ENCODE data around the gene PLEKHG3. TPM values are rescaled to one million over a fixed set of nuclear protein-coding genes. Genes with fewer than 3 reads are reported as not detected.

PLEKHG3 gene
- total and polyA plus RNA-seq, 2 of the 4 experiments (the other 2 are of a cell fraction): 8.2 to 8.4 TPM

DNA sequence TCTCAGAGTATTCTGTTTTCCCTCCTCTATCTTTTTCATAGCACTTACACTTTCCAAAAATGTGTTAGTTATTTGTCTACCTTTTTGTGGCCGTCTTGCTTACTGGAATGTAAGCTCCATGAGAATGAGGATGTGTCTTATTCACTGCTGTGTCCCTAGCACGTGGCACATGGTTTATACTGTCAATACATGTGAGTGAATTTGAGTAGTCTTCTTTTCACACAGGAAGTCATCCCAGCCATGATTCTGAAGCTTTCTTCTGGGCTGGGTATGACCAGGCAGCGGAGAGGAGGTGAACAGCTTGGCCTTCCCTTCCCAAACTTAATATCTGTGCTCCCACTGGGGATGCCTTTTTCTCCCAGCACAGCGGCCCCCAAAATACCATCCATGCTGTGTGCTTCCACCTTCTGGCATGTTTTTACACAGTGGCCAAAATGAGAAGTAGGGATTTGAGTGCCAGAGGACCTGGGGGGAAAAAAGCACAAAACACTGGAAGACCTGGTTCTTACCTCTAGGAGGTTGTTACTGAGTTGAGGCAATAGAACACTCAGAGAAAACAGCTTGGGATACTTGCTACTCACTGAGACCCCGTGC lies 10.3 kb downstream of the PLEKHG3 start:
- Histone ChIP-seq H3K4me2 (ENCODE audit: low read depth, low read length) (no peak overlapping the region), H4K91ac (ENCODE audit: insufficient read depth, low read depth, low read length) (no peak overlapping the region), H3K18ac (ENCODE audit: low read depth, low read length) (no peak overlapping the region), H2BK15ac (ENCODE audit: low read depth, low read length) (no peak overlapping the region), H3K14ac (replicated peaks; ENCODE audit: low read depth, low read length) (no peak overlapping the region), H2AK5ac (ENCODE audit: low read depth, low read length) (no peak overlapping the region), H3K36me3 (ENCODE audit: control insufficient read depth, insufficient read depth, low read length) (no peaks in the 10 kb centered on the region), H2BK20ac (ENCODE audit: low read depth, low read length) (no peak overlapping the region), H3K4me1 (ENCODE audit: control insufficient read depth, insufficient read depth, low read length) (peaks cover under 1% of the 10 kb centered on the region; the same call in 1 of the 2 replicates), H3K9me3 (ENCODE audit: control insufficient read depth, insufficient read depth, low read length) (peaks cover 7% of the 10 kb centered on the region), H2BK120ac (ENCODE audit: low read depth, low read length) (no peak overlapping the region), H4K20me1 (ENCODE audit: insufficient read depth, low read length) (no peaks in the 10 kb centered on the region; the same call in 1 of the 2 replicates), H4K5ac (ENCODE audit: low read depth, low read length) (no peak overlapping the region), H2BK5ac (ENCODE audit: low read depth, low read length, poor library complexity, severe bottlenecking) (no peak overlapping the region), H3K56ac (ENCODE audit: extremely low read depth, insufficient read depth, low read length) (no peak overlapping the region), H4K8ac (ENCODE audit: low read depth in 2 of 2, low read length in 2 of 2) (no peak overlapping the region), H3K4ac (ENCODE audit: low read depth, low read length) (no peak overlapping the region), H3K23ac (ENCODE audit: low read depth, low read length) (no peak overlapping the region), H2AFZ (replicated peaks; ENCODE audit: low read length, poor library complexity) (no peak overlapping the region), H3K9ac (ENCODE audit: low read depth, low read length) (no peak overlapping the region), H3K27me3 (ENCODE audit: control insufficient read depth, insufficient read depth, low read length) (no peaks in the 10 kb centered on the region), H3K27ac (ENCODE audit: insufficient read depth, low read length) (no peak overlapping the region), H2AK9ac (replicated peaks; ENCODE audit: low read depth, low read length, poor library complexity) (peak overlapping the region; percentile 20), H3K4me3 (ENCODE audit: insufficient read depth, low read depth, low read length) (no peak overlapping the region), H3K79me1 (ENCODE audit: low read depth in 1 of 2, low read length in 2 of 2) (peaks cover 9 to 13% of the 10 kb centered on the region in 2 experiments), H3K9me1 (ENCODE audit: insufficient read depth, low read length) (peaks cover 9% of the 10 kb centered on the region)
- no TSS peak for BruUV-seq (replicated peaks)
- in situ Hi-C loops (cut with MboI; ENCODE audit: low sequenced_read_pairs): no loop called here
- POLR2A ChIA-PET (ENCODE audit: unreplicated experiment): interaction anchor here (0.6 kb wide), 1 partner anchor 31 kb away, joined by 3 read pairs; no protein-coding TSS in a partner anchor
- 100% methylated on average over 1 of the region's 5 CpGs; no CpG with 5 or more reads in 1 of the 2 experiments for WGBS, 2 experiments (ENCODE audit: extremely low coverage in 2 of 2, insufficient read length in 1 of 2)
- intact Hi-C loops (cut with micrococcal nuclease): no loop called here
- CTCF ChIA-PET: interaction anchor here (0.5 kb wide), 1 partner anchor 177 kb away, joined by 3 read pairs; no protein-coding TSS in a partner anchor
- dilution Hi-C loops (cut with HindIII; ENCODE audit: low sequenced_read_pairs, unreplicated experiment): no loop called here
- no peak for DNase-seq
- no peak for ATAC-seq (ENCODE audit: low read depth)
- TF ChIP-seq BHLHE40 (IDR thresholded peaks at IDR 0.05; ENCODE audit: low read depth, low read length): no peak
- no peak for TF ChIP-seq CHD1 (IDR thresholded peaks at IDR 0.05; ENCODE audit: low read depth, low read length)
- no peak for TF ChIP-seq ELK1 (IDR thresholded peaks at IDR 0.05; ENCODE audit: borderline replicate concordance, low read depth, low read length)
- TF ChIP-seq, protein P1, sequence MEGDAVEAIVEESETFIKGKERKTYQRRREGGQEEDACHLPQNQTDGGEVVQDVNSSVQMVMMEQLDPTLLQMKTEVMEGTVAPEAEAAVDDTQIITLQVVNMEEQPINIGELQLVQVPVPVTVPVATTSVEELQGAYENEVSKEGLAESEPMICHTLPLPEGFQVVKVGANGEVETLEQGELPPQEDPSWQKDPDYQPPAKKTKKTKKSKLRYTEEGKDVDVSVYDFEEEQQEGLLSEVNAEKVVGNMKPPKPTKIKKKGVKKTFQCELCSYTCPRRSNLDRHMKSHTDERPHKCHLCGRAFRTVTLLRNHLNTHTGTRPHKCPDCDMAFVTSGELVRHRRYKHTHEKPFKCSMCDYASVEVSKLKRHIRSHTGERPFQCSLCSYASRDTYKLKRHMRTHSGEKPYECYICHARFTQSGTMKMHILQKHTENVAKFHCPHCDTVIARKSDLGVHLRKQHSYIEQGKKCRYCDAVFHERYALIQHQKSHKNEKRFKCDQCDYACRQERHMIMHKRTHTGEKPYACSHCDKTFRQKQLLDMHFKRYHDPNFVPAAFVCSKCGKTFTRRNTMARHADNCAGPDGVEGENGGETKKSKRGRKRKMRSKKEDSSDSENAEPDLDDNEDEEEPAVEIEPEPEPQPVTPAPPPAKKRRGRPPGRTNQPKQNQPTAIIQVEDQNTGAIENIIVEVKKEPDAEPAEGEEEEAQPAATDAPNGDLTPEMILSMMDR (conservative IDR thresholded peaks at IDR 0.05; ENCODE audit: low read depth, low read length): no peak
- TF ChIP-seq CEBPB (IDR thresholded peaks at IDR 0.05; ENCODE audit: low read depth, low read length): no peak
- TF ChIP-seq, protein P2, sequence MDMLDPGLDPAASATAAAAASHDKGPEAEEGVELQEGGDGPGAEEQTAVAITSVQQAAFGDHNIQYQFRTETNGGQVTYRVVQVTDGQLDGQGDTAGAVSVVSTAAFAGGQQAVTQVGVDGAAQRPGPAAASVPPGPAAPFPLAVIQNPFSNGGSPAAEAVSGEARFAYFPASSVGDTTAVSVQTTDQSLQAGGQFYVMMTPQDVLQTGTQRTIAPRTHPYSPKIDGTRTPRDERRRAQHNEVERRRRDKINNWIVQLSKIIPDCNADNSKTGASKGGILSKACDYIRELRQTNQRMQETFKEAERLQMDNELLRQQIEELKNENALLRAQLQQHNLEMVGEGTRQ (IDR thresholded peaks at IDR 0.05; ENCODE audit: low read depth, low read length): no peak
- no peak for TF ChIP-seq MAFK (IDR thresholded peaks at IDR 0.05; ENCODE audit: low read depth, low read length)
- TF ChIP-seq NFE2L2 (IDR thresholded peaks at IDR 0.05; ENCODE audit: low read depth, low read length): no peak
- no peak for TF ChIP-seq MXI1 (IDR thresholded peaks at IDR 0.05; ENCODE audit: borderline replicate concordance, low read depth, low read length)
- no peak for TF ChIP-seq RAD21 (IDR thresholded peaks at IDR 0.05; ENCODE audit: low read length)
- TF ChIP-seq RFX5 (IDR thresholded peaks at IDR 0.05; ENCODE audit: low read depth, low read length): no peak
- TF ChIP-seq POLR2A (IDR thresholded peaks at IDR 0.05; ENCODE audit: low read depth, low read length): no peak
- no peak for TF ChIP-seq RCOR1 (IDR thresholded peaks at IDR 0.05; ENCODE audit: insufficient replicate concordance, low read length)
